ENCODE results near the gene MGLL. TPM values are rescaled to one million over a fixed set of nuclear protein-coding genes. Genes with fewer than 3 reads are reported as not detected.
A peak's percentile ranks its signal among the peaks of the same experiment; 100 is the strongest.

MGLL gene
- total RNA-seq, 1 donor from 2014 or later, result 27.3 TPM

DNA sequence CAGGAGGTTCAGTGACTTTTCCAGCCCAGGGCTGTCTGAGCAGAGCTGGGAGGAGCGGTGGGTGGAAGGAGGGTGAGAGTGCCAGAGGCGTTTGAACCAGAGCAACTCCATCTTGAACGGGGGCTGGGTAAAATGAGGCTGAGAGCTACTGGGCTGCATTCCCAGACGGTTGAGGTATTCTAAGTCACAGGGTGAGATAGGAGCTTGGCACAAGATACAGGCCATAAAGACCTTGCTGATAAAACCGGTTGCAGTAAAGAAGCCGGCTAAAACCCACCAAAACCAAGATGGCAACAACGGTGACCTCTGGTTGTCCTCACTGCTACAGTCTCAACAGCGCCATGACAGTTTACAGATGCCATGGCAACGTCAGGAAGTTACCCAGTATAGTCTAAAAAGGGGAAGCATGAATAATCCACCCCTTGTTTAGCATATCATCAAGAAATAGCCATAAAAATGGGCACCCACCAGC lies 89.4 kb downstream of the MGLL start:
- H3K9me3 ChIP-seq (ENCODE audit: insufficient read depth, low read depth, low read length), result no peaks in the 10 kb centered on the region
- DNase-seq (ENCODE audit: low read depth), result peak; percentile 29
- no peak overlapping the region for H3K4me2 ChIP-seq (ENCODE audit: low read length)
- H3K4me3 ChIP-seq (ENCODE audit: insufficient read depth, low read depth, low read length), result no peak overlapping the region
- TF ChIP-seq EZH2 (IDR thresholded peaks at IDR 0.05; ENCODE audit: insufficient read depth, low read length), result no peak
- TF ChIP-seq, protein P1, sequence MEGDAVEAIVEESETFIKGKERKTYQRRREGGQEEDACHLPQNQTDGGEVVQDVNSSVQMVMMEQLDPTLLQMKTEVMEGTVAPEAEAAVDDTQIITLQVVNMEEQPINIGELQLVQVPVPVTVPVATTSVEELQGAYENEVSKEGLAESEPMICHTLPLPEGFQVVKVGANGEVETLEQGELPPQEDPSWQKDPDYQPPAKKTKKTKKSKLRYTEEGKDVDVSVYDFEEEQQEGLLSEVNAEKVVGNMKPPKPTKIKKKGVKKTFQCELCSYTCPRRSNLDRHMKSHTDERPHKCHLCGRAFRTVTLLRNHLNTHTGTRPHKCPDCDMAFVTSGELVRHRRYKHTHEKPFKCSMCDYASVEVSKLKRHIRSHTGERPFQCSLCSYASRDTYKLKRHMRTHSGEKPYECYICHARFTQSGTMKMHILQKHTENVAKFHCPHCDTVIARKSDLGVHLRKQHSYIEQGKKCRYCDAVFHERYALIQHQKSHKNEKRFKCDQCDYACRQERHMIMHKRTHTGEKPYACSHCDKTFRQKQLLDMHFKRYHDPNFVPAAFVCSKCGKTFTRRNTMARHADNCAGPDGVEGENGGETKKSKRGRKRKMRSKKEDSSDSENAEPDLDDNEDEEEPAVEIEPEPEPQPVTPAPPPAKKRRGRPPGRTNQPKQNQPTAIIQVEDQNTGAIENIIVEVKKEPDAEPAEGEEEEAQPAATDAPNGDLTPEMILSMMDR (IDR thresholded peaks at IDR 0.05; ENCODE audit: insufficient read depth, low read depth, low read length), result no peak
- no peak for FAIRE-seq
- H3K79me2 ChIP-seq (ENCODE audit: insufficient read depth, low read length), result peaks cover 4% of the 10 kb centered on the region
- no peaks in the 10 kb centered on the region for H3K27me3 ChIP-seq (ENCODE audit: insufficient read depth, low read length)
- H3K36me3 ChIP-seq (ENCODE audit: insufficient read depth, low read length), result no peaks in the 10 kb centered on the region
- no peaks in the 10 kb centered on the region for H3K9me3 Mint-ChIP-seq (ENCODE audit: unreplicated experiment)
- H2AFZ ChIP-seq (ENCODE audit: low read depth, low read length), result no peak overlapping the region
- H3K27ac ChIP-seq (ENCODE audit: low read depth, low read length), result no peak overlapping the region
- peaks cover 3% of the 10 kb centered on the region for H3K27me3 Mint-ChIP-seq (ENCODE audit: low read depth, unreplicated experiment)
- H4K20me1 ChIP-seq (ENCODE audit: insufficient read depth, low read length), result no peaks in the 10 kb centered on the region
- no peak overlapping the region for H3K9ac ChIP-seq (ENCODE audit: low read length)
- no peak overlapping the region for H3K27ac Mint-ChIP-seq (ENCODE audit: unreplicated experiment)
- no peaks in the 10 kb centered on the region for H3K36me3 Mint-ChIP-seq (ENCODE audit: low read depth, unreplicated experiment)
- H3K4me3 Mint-ChIP-seq (ENCODE audit: unreplicated experiment), result no peak overlapping the region
- peaks cover 33% of the 10 kb centered on the region for H3K4me1 ChIP-seq (ENCODE audit: insufficient read depth, low read length)
- H3K4me1 Mint-ChIP-seq (ENCODE audit: low read depth, unreplicated experiment), result peaks cover 62% of the 10 kb centered on the region

DNA sequence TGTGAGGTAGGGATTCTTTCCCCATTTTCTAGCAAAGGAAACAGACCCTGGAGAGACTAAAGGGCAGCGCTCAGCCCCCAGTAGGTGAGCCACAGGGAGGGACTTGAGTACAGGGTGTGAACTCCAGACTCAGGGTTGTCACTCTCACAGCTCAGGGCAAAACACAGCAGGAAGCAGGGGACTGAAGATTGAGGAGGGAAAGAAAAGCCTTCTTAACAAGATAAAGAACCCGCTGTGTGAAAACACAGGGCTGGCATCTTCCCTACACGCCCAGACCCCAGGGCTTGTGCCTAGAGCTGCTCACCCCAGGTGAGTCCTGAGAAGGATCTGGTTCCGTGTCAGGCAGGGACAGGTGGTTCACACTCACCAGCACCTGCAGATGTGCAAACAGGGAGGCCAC lies 90.0 kb downstream of the MGLL start:
- FAIRE-seq (no peak), DNase-seq (ENCODE audit: low read depth) (no peak)
- H3K27ac Mint-ChIP-seq (ENCODE audit: unreplicated experiment), result peak overlapping the region; percentile 59
- H3K4me3 Mint-ChIP-seq (ENCODE audit: unreplicated experiment), result no peak overlapping the region
- peaks cover 4% of the 10 kb centered on the region for H3K79me2 ChIP-seq (ENCODE audit: insufficient read depth, low read length)
- no peaks in the 10 kb centered on the region for H3K27me3 ChIP-seq (ENCODE audit: insufficient read depth, low read length)
- no peaks in the 10 kb centered on the region for H3K9me3 ChIP-seq (ENCODE audit: insufficient read depth, low read depth, low read length)
- H3K36me3 ChIP-seq (ENCODE audit: insufficient read depth, low read length), result no peaks in the 10 kb centered on the region
- no peak overlapping the region for H3K9ac ChIP-seq (ENCODE audit: low read length)
- H2AFZ ChIP-seq (ENCODE audit: low read depth, low read length), result no peak overlapping the region
- TF ChIP-seq EZH2 (IDR thresholded peaks at IDR 0.05; ENCODE audit: insufficient read depth, low read length), result no peak
- TF ChIP-seq, protein P1 (IDR thresholded peaks at IDR 0.05; ENCODE audit: insufficient read depth, low read depth, low read length), result no peak
- H4K20me1 ChIP-seq (ENCODE audit: insufficient read depth, low read length), result no peaks in the 10 kb centered on the region
- peaks cover 3% of the 10 kb centered on the region for H3K27me3 Mint-ChIP-seq (ENCODE audit: low read depth, unreplicated experiment)
- H3K36me3 Mint-ChIP-seq (ENCODE audit: low read depth, unreplicated experiment), result no peaks in the 10 kb centered on the region
- H3K4me1 Mint-ChIP-seq (ENCODE audit: low read depth, unreplicated experiment), result peaks cover 62% of the 10 kb centered on the region
- H3K9me3 Mint-ChIP-seq (ENCODE audit: unreplicated experiment), result no peaks in the 10 kb centered on the region
- H3K27ac ChIP-seq (ENCODE audit: low read depth, low read length), result no peak overlapping the region
- H3K4me3 ChIP-seq (ENCODE audit: insufficient read depth, low read depth, low read length), result no peak overlapping the region
- peaks cover 33% of the 10 kb centered on the region for H3K4me1 ChIP-seq (ENCODE audit: insufficient read depth, low read length)
- H3K4me2 ChIP-seq (ENCODE audit: low read length), result no peak overlapping the region

DNA sequence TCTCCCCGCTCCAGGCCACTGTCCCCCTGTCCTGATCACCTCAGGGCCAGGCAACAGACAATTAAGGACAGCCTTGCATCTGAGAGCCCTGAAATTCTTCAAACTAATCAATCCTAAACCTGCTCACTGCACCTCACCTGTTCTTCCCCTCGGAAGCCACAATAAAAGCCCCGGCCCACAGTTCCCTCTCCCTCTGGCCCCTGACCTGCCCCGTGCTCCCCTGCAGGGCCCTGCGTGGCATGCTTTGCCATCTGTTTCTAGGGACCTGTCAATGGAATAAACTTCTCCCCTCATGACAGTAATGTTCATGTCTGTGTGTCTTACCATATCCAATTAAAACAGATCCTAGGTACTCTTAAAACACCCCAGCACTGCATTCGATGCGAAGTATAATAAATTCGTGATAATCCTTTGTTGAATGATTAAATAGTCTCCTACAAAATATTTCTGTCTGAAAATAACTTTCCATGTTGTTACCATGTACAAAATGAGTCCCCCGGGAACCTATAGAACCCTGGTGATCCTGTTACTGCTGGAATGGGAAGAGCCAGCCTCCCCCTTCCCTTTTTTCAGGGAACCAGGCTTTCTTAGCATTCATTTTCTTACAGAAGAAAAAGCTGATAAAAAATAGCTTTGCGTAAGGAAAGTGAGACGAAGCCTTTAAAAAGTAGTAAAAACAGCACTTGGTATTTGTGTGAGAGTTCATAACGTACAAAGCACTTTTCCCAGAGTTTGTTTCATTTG lies 90.6 kb downstream of the MGLL start:
- Histone ChIP-seq H3K9me3 (ENCODE audit: insufficient read depth, low read depth, low read length) (no peaks in the 10 kb centered on the region), H3K4me2 (ENCODE audit: low read length) (no peak overlapping the region), H3K9ac (ENCODE audit: low read length) (no peak overlapping the region), H3K36me3 (ENCODE audit: insufficient read depth, low read length) (no peaks in the 10 kb centered on the region), H4K20me1 (ENCODE audit: insufficient read depth, low read length) (no peaks in the 10 kb centered on the region), H3K79me2 (ENCODE audit: insufficient read depth, low read length) (peaks cover 4% of the 10 kb centered on the region), H3K27ac (ENCODE audit: low read depth, low read length) (no peak overlapping the region), H3K4me3 (ENCODE audit: insufficient read depth, low read depth, low read length) (no peak overlapping the region), H2AFZ (ENCODE audit: low read depth, low read length) (no peak overlapping the region), H3K4me1 (ENCODE audit: insufficient read depth, low read length) (peaks cover 31% of the 10 kb centered on the region), H3K27me3 (ENCODE audit: insufficient read depth, low read length) (no peaks in the 10 kb centered on the region)
- H3K4me3 Mint-ChIP-seq (ENCODE audit: unreplicated experiment), result peak overlapping the region; percentile 57
- FAIRE-seq, result no peak
- no peak for TF ChIP-seq EZH2 (IDR thresholded peaks at IDR 0.05; ENCODE audit: insufficient read depth, low read length)
- TF ChIP-seq, protein P1 (IDR thresholded peaks at IDR 0.05; ENCODE audit: insufficient read depth, low read depth, low read length), result no peak
- no peak for DNase-seq (ENCODE audit: low read depth)
- peaks cover 3% of the 10 kb centered on the region for H3K27me3 Mint-ChIP-seq (ENCODE audit: low read depth, unreplicated experiment)
- H3K27ac Mint-ChIP-seq (ENCODE audit: unreplicated experiment), result peak overlapping the region; percentile 59
- H3K36me3 Mint-ChIP-seq (ENCODE audit: low read depth, unreplicated experiment), result no peaks in the 10 kb centered on the region
- H3K9me3 Mint-ChIP-seq (ENCODE audit: unreplicated experiment), result no peaks in the 10 kb centered on the region
- H3K4me1 Mint-ChIP-seq (ENCODE audit: low read depth, unreplicated experiment), result peaks cover 62% of the 10 kb centered on the region
